A549 (cell line): Measurements from ENCODE around the gene PCCB.

Experiments
- EP300 ChIP-seq, 2 experiments: fragments of >200 bp; sonication (Bioruptor Twin); formaldehyde crosslinking; IDR thresholded peaks; 2 replicates in 1 of 2; 3 replicates in 1 of 2; pipeline ENCODE4 v1.6.1; 2016 to 2017
- MYC ChIP-seq: IDR thresholded peaks from 2 replicates; pipeline ENCODE4 v1.6.1; 2012; ENCODE audit warnings: mild to moderate bottlenecking, inconsistent platforms, low read length, improper control_type of control experiment, borderline replicate concordance
- POLR2A ChIP-seq: IDR thresholded peaks from 2 replicates; pipeline ENCODE4 v1.6.1; 2012; ENCODE audit warnings: mild to moderate bottlenecking, low read length
- TF ChIP-seq, protein P1 (sequence below): fragments of >200 bp; sonication (Bioruptor Twin); formaldehyde crosslinking; IDR thresholded peaks from 3 replicates; pipeline ENCODE4 v1.5.1; 2016
- TF ChIP-seq, protein P2 (sequence below): fragments of 250-450 bp; sonication (Bioruptor Pico); IDR thresholded peaks from 2 replicates; pipeline ENCODE4 v1.5.0; 2021; ENCODE audit warnings: mild to moderate bottlenecking, moderate library complexity, borderline replicate concordance

DNA sequence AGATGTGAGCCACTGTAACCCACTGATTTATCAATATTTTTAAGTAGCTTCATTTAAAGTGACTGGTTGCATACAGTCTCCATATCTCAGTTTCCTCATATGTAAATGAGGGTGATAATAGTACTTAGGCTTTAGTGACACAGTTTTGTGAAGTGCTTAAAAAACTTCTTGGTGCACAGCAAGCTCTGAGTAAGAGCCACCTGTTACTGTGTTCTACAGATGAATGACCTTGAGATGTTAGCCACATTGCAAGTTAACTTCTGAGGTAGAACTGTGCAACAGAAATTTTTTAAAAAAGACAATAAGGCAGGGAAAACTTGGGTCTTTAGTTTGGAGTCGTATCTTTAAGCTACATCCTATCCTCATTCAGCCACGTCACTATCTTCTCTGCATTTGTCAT, 43.1 kb downstream of the PCCB start:
- TF ChIP-seq, protein P1, sequence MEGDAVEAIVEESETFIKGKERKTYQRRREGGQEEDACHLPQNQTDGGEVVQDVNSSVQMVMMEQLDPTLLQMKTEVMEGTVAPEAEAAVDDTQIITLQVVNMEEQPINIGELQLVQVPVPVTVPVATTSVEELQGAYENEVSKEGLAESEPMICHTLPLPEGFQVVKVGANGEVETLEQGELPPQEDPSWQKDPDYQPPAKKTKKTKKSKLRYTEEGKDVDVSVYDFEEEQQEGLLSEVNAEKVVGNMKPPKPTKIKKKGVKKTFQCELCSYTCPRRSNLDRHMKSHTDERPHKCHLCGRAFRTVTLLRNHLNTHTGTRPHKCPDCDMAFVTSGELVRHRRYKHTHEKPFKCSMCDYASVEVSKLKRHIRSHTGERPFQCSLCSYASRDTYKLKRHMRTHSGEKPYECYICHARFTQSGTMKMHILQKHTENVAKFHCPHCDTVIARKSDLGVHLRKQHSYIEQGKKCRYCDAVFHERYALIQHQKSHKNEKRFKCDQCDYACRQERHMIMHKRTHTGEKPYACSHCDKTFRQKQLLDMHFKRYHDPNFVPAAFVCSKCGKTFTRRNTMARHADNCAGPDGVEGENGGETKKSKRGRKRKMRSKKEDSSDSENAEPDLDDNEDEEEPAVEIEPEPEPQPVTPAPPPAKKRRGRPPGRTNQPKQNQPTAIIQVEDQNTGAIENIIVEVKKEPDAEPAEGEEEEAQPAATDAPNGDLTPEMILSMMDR, result no peak
- TF ChIP-seq MYC (no peak), POLR2A (no peak), EP300 (IDR thresholded peaks at IDR 0.05) (no peak)
- TF ChIP-seq, protein P2, sequence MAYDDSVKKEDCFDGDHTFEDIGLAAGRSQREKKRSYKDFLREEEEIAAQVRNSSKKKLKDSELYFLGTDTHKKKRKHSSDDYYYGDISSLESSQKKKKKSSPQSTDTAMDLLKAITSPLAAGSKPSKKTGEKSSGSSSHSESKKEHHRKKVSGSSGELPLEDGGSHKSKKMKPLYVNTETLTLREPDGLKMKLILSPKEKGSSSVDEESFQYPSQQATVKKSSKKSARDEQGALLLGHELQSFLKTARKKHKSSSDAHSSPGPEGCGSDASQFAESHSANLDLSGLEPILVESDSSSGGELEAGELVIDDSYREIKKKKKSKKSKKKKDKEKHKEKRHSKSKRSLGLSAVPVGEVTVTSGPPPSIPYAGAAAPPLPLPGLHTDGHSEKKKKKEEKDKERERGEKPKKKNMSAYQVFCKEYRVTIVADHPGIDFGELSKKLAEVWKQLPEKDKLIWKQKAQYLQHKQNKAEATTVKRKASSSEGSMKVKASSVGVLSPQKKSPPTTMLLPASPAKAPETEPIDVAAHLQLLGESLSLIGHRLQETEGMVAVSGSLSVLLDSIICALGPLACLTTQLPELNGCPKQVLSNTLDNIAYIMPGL (CRISPR knock-in tag), result no peak
